Large intestine (tissue), 12 donors: ENCODE data around the gene WEE1. TPM values are rescaled to one million over a fixed set of nuclear protein-coding genes. Genes with fewer than 3 reads are reported as not detected.

ENCODE experiments used
- DNase-seq, 2 donors: peaks; one replicate each; pipeline versions ENCODE4 v3.0.0 to v3.0.0-alpha.2; 2013
- H3K27ac ChIP-seq: one replicate; pipeline ENCODE4 v1.5.1; 2013; ENCODE audit warnings: low read length
- H3K27me3 ChIP-seq: 2 replicates; pipeline ENCODE4 v1.6.1; 2013; ENCODE audit warnings: low read length; ENCODE audit not compliant: control insufficient read depth, insufficient read depth
- H3K36me3 ChIP-seq: 2 replicates; pipeline ENCODE4 v1.6.1; 2013; ENCODE audit warnings: low read length; ENCODE audit not compliant: control insufficient read depth, insufficient read depth
- H3K4me1 ChIP-seq: one replicate; pipeline ENCODE4 v1.6.1; 2013; ENCODE audit warnings: low read length; ENCODE audit not compliant: control insufficient read depth, insufficient read depth
- H3K4me3 ChIP-seq: one replicate; pipeline ENCODE4 v1.5.1; 2013; ENCODE audit warnings: low read length
- H3K9me3 ChIP-seq: one replicate; pipeline ENCODE4 v1.6.1; 2013; ENCODE audit warnings: mild to moderate bottlenecking, low read depth, low read length, moderate library complexity; ENCODE audit not compliant: control insufficient read depth
- WGBS: methylation state at CpG from one replicate; pipeline ENCODE4 v1.1.5; 2013; ENCODE audit warnings: low lambda C conversion rate; ENCODE audit not compliant: insufficient coverage; 5-methylcytosine and 5-hydroxymethylcytosine counted together
- long read RNA-seq, 11 donors: transcript quantifications; one replicate each; lab custom pipeline, GENCODE V29; 2026
- polyA plus RNA-seq: library from polyadenylated mRNA; unstranded; fragments of 120-200 nt; gene quantifications from one replicate; pipeline ENCODE4 v1.2.1, GENCODE V29; 2013

The WEE1 gene
- polyA plus RNA-seq: 68.9 TPM
- long read RNA-seq, donor 1, partial matches to known transcripts: 0 of 3 reads
- long read RNA-seq, donor 1, other reads (novel, unspliced or antisense): 0 of 3 reads
- long read RNA-seq, donor 2, transcript WEE1-202 (11 exons, 2,799 nt): major isoform, 9 of 110 reads
- long read RNA-seq, donor 2, partial matches to known transcripts: 100 of 110 reads
- long read RNA-seq, donor 2, other reads (novel, unspliced or antisense): 0 of 110 reads
- long read RNA-seq, donor 3: 0 reads
- long read RNA-seq, donor 4, partial matches to known transcripts: 0 of 2 reads
- long read RNA-seq, donor 4, other reads (novel, unspliced or antisense): 0 of 2 reads
- long read RNA-seq, donor 5, transcript WEE1-202 (11 exons, 2,799 nt): major isoform, 6 of 7 reads
- long read RNA-seq, donor 5, partial matches to known transcripts: 0 of 7 reads
- long read RNA-seq, donor 5, other reads (novel, unspliced or antisense): 0 of 7 reads
- long read RNA-seq, donor 6, full-length matches to known transcripts: 10 of 20 reads
- long read RNA-seq, donor 6, partial matches to known transcripts: 10 of 20 reads
- long read RNA-seq, donor 6, other reads (novel, unspliced or antisense): 0 of 20 reads
- long read RNA-seq, donor 7, partial matches to known transcripts: 0 of 3 reads
- long read RNA-seq, donor 7, other reads (novel, unspliced or antisense): 0 of 3 reads
- long read RNA-seq, donor 8, full-length matches to known transcripts: 15 of 32 reads
- long read RNA-seq, donor 8, partial matches to known transcripts: 17 of 32 reads
- long read RNA-seq, donor 8, other reads (novel, unspliced or antisense): 0 of 32 reads
- long read RNA-seq, donor 9, full-length matches to known transcripts: 8 of 8 reads
- long read RNA-seq, donor 9, partial matches to known transcripts: 0 of 8 reads
- long read RNA-seq, donor 9, other reads (novel, unspliced or antisense): 0 of 8 reads
- long read RNA-seq, donor 10, full-length matches to known transcripts: 12 of 12 reads
- long read RNA-seq, donor 10, partial matches to known transcripts: 0 of 12 reads
- long read RNA-seq, donor 10, other reads (novel, unspliced or antisense): 0 of 12 reads
- long read RNA-seq, donor 11, full-length matches to known transcripts: 14 of 14 reads
- long read RNA-seq, donor 11, partial matches to known transcripts: 0 of 14 reads
- long read RNA-seq, donor 11, other reads (novel, unspliced or antisense): 0 of 14 reads

DNA sequence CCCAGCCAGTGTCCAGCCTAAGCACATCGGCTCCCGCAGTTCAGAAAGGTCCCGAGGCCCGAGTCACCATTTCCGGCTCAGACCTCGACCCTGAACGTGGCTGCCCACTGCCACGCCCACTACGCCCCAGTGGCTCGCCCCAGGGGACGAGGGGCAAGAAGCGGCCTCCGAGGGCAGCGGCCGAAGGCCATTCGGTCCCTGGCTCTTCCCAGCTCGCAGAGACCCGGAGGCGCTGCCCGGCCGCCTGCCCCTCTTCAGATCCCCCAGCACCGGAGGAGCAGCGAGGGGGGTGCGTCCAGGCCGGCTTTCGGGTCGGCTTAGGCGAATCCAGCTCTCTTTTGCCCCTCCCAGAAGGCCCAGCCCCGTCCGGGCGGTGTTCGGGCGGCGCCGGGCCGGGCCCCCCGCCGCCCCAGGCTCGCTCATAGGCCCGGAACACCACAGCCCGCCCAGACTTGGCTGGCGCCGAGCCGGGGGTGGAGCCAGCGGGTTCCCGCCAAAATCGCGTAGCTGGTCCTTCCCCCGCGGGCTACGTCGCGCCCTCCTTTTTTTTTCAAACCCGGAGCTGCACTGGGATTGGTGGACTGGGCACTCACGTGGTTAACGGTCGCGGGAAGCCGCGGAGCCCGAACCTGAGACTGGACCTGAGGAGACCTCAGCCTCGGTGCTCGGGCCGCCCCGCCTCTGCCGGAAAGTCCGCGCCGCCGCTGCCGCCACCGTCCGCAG is at the start of gene WEE1:
Gene WEE1, plus strand, starts transcription at position 619 of the 723 bp plus-strand sequence. CDS start 264 bp downstream, outside the sequence.
- Histone ChIP-seq H3K27ac (peak within 1 kb of the TSS; percentile 99), H3K9me3 (no peaks in the 10 kb centered on the region), H3K27me3 (no peaks in the 10 kb centered on the region), H3K4me3 (peak within 1 kb of the TSS; percentile 92), H3K4me1 (peaks cover 39% of the 10 kb centered on the region), H3K36me3 (no peaks in the 10 kb centered on the region)
- WGBS: no CpG with 5 or more reads among the region's 73 CpGs
- DNase-seq: peak; percentile 98 to 100

DNA sequence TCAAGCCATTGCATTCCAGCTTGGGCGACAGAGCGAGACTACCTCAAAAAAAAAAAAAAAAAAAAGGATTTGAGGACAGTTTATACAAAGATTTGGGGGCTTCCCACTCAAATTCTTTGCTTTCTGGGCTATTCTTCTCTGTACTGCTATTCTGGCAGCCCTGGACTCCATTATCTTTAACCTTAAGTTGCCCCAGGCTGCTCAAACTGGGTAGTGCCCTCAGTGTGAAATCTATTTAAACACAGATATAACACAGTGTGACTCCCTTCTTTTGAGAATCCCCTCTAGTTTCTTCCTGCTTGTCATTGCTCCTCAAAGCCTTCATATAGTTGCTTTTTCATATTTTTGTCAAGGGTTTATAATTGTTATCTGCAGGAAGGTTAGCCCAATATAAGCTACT is 49.5 kb upstream of the WEE1 start:
- Histone ChIP-seq H3K9me3 (no peaks in the 10 kb centered on the region), H3K36me3 (peaks cover 11% of the 10 kb centered on the region), H3K27me3 (no peaks in the 10 kb centered on the region), H3K4me3 (no peak overlapping the region), H3K4me1 (peaks cover 7% of the 10 kb centered on the region), H3K27ac (no peak overlapping the region)
- no CpG with 5 or more reads among the region's 2 CpGs for WGBS
- no peak for DNase-seq

DNA sequence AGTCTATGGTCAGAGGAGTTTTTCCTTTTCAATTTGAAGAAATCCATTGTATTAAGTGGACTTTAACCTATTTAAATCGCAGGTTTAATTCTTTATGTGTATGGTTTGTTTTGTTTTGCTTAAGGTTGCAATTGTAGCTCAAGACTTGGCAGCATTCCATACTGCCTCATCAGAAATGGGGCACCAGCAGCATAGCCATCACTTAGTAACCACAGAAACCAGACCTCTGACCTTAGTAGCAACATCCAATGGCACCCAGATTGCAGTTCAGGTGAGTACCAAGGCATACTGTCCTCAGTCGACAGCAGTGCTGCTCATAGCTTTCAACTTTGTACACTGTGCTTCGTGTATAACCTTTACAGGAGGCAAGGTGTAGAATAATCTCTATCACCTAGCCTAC is 48.4 kb upstream of the WEE1 start:
- WGBS: no CpG with 5 or more reads among the region's 3 CpGs
- peaks cover 8% of the 10 kb centered on the region for H3K36me3 ChIP-seq
- no peak overlapping the region for H3K27ac ChIP-seq
- H3K9me3 ChIP-seq: no peaks in the 10 kb centered on the region
- H3K4me3 ChIP-seq: no peak overlapping the region
- H3K27me3 ChIP-seq: no peaks in the 10 kb centered on the region
- peak in 1 of 2 donors; percentile 71 for DNase-seq
- H3K4me1 ChIP-seq: peaks cover 18% of the 10 kb centered on the region

- Histone ChIP-seq H3K4me1 (peaks cover 29% of the 10 kb centered on the region), H3K27me3 (no peaks in the 10 kb centered on the region), H3K9me3 (no peaks in the 10 kb centered on the region), H3K27ac (peak overlapping the region; percentile 75), H3K36me3 (peaks cover 5% of the 10 kb centered on the region), H3K4me3 (no peak overlapping the region)
- WGBS: 30% methylated on average over 2 of the region's 8 CpGs
- peak in 1 of 2 donors; percentile 58 for DNase-seq
These were observed 45.9 kb upstream of the WEE1 start for GRCh38 chr11:9527481-9528135.

GRCh38 chr11:9528136-9528501 is 45.4 kb upstream of the WEE1 start:
- Histone ChIP-seq H3K4me1 (peaks cover 31% of the 10 kb centered on the region), H3K27ac (peak overlapping the region; percentile 75), H3K27me3 (no peaks in the 10 kb centered on the region), H3K4me3 (no peak overlapping the region), H3K9me3 (no peaks in the 10 kb centered on the region), H3K36me3 (peaks cover 5% of the 10 kb centered on the region)
- DNase-seq: no peak
- WGBS: 100% methylated on average over 1 of the region's 1 CpG

GRCh38 chr11:9528573-9529333 is 44.7 kb upstream of the WEE1 start:
- Histone ChIP-seq H3K36me3 (peaks cover 5% of the 10 kb centered on the region), H3K9me3 (no peaks in the 10 kb centered on the region), H3K27ac (peak overlapping the region; percentile 35), H3K4me1 (peaks cover 38% of the 10 kb centered on the region), H3K27me3 (no peaks in the 10 kb centered on the region), H3K4me3 (no peak overlapping the region)
- WGBS: no CpG with 5 or more reads among the region's 12 CpGs
- DNase-seq: peak in 1 of 2 donors; percentile 13

GRCh38 chr11:9529334-9529650 is 44.2 kb upstream of the WEE1 start:
- Histone ChIP-seq H3K4me1 (peaks cover 42% of the 10 kb centered on the region), H3K9me3 (no peaks in the 10 kb centered on the region), H3K36me3 (peaks cover 5% of the 10 kb centered on the region), H3K27me3 (no peaks in the 10 kb centered on the region), H3K27ac (peak overlapping the region; percentile 35), H3K4me3 (no peak overlapping the region)
- no CpG with 5 or more reads among the region's 3 CpGs for WGBS
- peak in 1 of 2 donors; percentile 56 for DNase-seq

- no peaks in the 10 kb centered on the region for H3K27me3 ChIP-seq
- no CpG with 5 or more reads among the region's 9 CpGs for WGBS
- DNase-seq: peak in 1 of 2 donors; percentile 60
- H3K9me3 ChIP-seq: no peaks in the 10 kb centered on the region
- peaks cover 44% of the 10 kb centered on the region for H3K4me1 ChIP-seq
- H3K27ac ChIP-seq: peak overlapping the region; percentile 35
- H3K4me3 ChIP-seq: no peak overlapping the region
- H3K36me3 ChIP-seq: peaks cover 5% of the 10 kb centered on the region
These were observed 43.3 kb upstream of the WEE1 start for GRCh38 chr11:9530020-9530621.
